Mucosa of stomach (tissue), 1 donor: Measurements from ENCODE around the gene RNF26.
"Not testable (repeated sequence)": the region's sequence is repeated elsewhere in the genome, so short reads cannot be mapped to it uniquely, and the experiment has no call there.

ENCODE experiments used
- H3K27me3 ChIP-seq: one replicate; pipeline ENCODE4 v1.7.0; 2013; ENCODE audit warnings: mild to moderate bottlenecking, low read length; ENCODE audit not compliant: control insufficient read depth, insufficient read depth
- H3K36me3 ChIP-seq: one replicate; pipeline ENCODE4 v1.7.0; 2013; ENCODE audit warnings: low read length; ENCODE audit not compliant: control insufficient read depth, insufficient read depth
- H3K4me1 ChIP-seq: one replicate; pipeline ENCODE4 v1.7.0; 2013; ENCODE audit warnings: mild to moderate bottlenecking, low read length; ENCODE audit not compliant: control insufficient read depth, insufficient read depth
- H3K4me3 ChIP-seq: one replicate; pipeline ENCODE4 v1.7.0; 2013; ENCODE audit warnings: low read length
- H3K9ac ChIP-seq: one replicate; pipeline ENCODE4 v1.7.0; 2013; ENCODE audit warnings: mild to moderate bottlenecking, low read length, moderate library complexity
- H3K9me3 ChIP-seq: one replicate; pipeline ENCODE4 v1.7.0; 2013; ENCODE audit warnings: mild to moderate bottlenecking, low read length, moderate library complexity; ENCODE audit not compliant: control insufficient read depth
- donor health status: Pancreatic carcinoma.

RNF26 gene

DNA sequence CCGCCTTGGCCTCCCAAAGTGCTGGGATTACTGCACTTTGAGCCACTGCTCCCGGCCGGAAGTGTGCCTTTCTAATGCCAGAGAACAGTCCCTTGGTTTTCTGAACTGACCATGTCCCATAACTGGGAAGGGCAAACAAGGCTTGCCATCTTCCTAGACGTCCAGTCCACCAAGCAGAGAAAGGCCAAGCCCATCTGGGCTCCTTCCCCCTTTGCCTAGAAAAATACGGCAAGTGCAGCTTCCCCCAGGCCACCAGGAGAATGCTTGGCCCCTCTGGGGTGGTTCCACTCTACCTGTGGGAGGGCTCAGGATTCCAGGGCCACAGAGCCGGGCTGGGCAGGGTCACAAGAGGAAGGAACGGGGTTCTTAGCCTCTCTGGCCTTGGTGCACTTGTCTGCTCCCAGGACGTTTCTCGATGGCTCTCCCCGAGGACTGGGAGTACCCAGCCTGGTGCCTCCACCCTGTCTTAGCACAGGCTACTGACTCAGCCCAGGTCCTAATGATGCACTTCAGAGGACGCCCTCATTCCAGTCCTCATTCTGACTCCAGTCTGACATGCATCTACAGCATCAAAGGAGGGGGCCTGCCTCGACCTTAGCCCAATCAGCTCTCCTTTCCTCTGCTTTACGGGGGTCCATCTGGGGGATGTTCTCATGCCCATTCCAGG is 46.0 kb downstream of the RNF26 start:
- no peak overlapping the region for H3K4me3 ChIP-seq
- peaks cover 29% of the 10 kb centered on the region for H3K4me1 ChIP-seq
- H3K27me3 ChIP-seq, result peaks cover 12% of the 10 kb centered on the region
- H3K36me3 ChIP-seq, result no peaks in the 10 kb centered on the region
- no peak overlapping the region for H3K9ac ChIP-seq
- H3K9me3 ChIP-seq, result no peaks in the 10 kb centered on the region

DNA sequence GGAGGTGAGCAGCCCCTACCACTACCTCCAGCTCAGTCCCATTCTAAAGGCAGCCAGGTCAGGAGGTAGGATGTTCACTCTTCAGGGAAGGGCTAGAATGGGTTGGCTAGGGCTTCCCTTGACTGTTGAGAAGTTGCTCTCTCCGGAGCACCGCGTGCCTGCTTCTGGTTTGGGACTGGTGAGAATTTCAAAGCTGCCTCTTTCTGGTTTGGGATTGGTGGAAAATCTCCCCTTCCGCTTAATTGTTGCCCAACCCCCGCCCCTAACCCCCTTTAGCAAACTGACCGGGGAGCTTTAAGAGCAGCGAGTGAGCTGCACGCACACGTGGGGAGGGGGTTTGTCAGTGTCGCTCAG is 46.5 kb downstream of the RNF26 start:
- Histone ChIP-seq H3K4me3 (peak overlapping the region; percentile 55), H3K36me3 (no peaks in the 10 kb centered on the region), H3K27me3 (peaks cover 12% of the 10 kb centered on the region), H3K9ac (peak overlapping the region; percentile 68), H3K9me3 (no peaks in the 10 kb centered on the region), H3K4me1 (peaks cover 25% of the 10 kb centered on the region)

DNA sequence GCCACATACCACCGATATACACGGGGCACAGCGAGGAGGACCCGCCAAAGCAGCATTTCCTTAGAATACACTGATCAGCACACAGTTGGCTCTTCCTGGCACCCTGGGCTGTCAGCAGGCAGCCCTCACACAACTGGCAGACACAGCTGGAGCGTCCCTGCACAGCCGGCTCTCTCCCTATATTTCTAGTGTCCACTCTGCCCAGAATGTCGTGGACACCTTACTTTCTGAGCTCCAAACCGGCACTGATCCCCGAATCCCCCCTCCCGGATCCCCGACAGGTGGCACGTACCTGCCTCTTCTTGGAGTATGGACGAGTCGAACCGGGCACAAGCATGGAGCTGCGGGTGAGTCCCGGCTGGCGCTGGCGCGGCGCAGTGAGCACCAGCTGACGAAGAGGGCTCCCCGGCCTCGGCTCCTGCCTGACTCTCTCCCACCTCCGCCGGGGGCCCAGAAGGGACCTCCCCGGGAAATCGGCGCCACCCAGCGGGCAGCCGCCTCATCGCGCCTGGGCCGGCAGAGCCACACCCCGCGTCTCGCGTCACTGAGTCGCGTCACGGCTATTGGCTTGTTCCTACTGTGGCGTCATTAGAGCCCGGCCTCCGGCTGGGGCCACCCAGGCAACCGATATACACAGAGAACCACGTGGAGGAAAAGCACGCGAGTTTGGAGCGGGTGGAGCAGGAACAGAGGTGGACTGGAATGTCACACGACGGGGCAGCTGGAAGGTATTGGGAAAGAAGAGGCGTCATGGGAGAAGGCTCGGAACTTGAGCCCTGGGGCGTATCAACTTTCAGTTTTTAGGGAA is 47.1 kb downstream of the RNF26 start, which contains the start of gene USP2:
USP2 (minus strand) TSS at position 510 of the 808 bp plus-strand sequence. CDS start 8,210 bp downstream, outside the sequence.
- H3K9me3 ChIP-seq, result no peaks in the 10 kb centered on the region
- no peaks in the 10 kb centered on the region for H3K36me3 ChIP-seq
- H3K4me3 ChIP-seq, result peak within 1 kb of the TSS; percentile 55
- peak within 1 kb of the TSS; percentile 68 for H3K9ac ChIP-seq
- H3K4me1 ChIP-seq, result peaks cover 19% of the 10 kb centered on the region
- peaks cover 12% of the 10 kb centered on the region for H3K27me3 ChIP-seq

DNA sequence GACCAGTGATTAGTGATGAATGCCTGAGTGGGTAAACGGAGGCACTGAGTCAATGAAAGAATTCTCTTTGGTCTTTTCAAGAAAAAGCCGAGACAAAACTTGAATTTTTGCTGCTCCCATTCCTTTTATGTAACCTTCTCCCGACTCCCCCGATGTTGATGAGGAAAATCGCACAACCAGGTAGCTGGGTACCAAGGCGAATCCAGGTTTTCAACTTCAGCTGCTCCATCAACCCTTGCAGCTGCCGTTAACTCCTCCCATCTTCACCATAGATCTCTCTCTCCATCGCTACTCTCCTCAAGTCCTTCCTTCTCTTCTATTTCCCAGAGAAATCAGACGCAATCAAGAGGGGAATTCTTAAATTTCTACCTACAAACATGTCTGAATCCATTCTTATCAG is 47.8 kb downstream of the RNF26 start:
- H3K4me3 ChIP-seq, result peak overlapping the region; percentile 35
- peaks cover 12% of the 10 kb centered on the region for H3K27me3 ChIP-seq
- peaks cover 17% of the 10 kb centered on the region for H3K4me1 ChIP-seq
- no peaks in the 10 kb centered on the region for H3K9me3 ChIP-seq
- H3K9ac ChIP-seq, result no peak overlapping the region
- no peaks in the 10 kb centered on the region for H3K36me3 ChIP-seq

GRCh38 chr11:119382513-119382912 is 48.2 kb downstream of the RNF26 start:
- H3K9me3 ChIP-seq, H3K9ac ChIP-seq, H3K36me3 ChIP-seq, H3K4me3 ChIP-seq: not testable (repeated sequence)
- peaks cover 12% of the 10 kb centered on the region for H3K27me3 ChIP-seq
- peaks cover 17% of the 10 kb centered on the region for H3K4me1 ChIP-seq

- Histone ChIP-seq H3K4me3 (no peak overlapping the region), H3K36me3 (no peaks in the 10 kb centered on the region), H3K27me3 (peaks cover 12% of the 10 kb centered on the region), H3K9ac (no peak overlapping the region), H3K4me1 (peaks cover 17% of the 10 kb centered on the region), H3K9me3 (no peaks in the 10 kb centered on the region)
Observed at GRCh38 chr11:119384332-119384731, 50.0 kb downstream of the RNF26 start.
